ENCODE measurements around the gene NUDT17. TPM values are rescaled to one million over a fixed set of nuclear protein-coding genes. Genes with fewer than 3 reads are reported as not detected.
"Not testable (repeated sequence)": the region's sequence is repeated elsewhere in the genome, so short reads cannot be mapped to it uniquely, and the experiment has no call there.

The NUDT17 gene
- total RNA-seq, 4 donors from 2014 or later: 1.9 to 2.3 (median 2.0) TPM; not detected in 1

- Histone ChIP-seq H3K27me3 (no peaks in the 10 kb centered on the region), H3K9me3 (no peaks in the 10 kb centered on the region), H3K27ac (no peak overlapping the region), H3K4me3 (no peak overlapping the region), H3K36me3 (no peaks in the 10 kb centered on the region), H3K4me1 (peaks cover 0 to 10% (median 0%) of the 10 kb centered on the region in 4 donors)
- TF ChIP-seq CTCF (IDR thresholded peaks at IDR 0.05): no peak
- no peak for TF ChIP-seq POLR2A (IDR thresholded peaks at IDR 0.05)
- no peak for DNase-seq
These were observed 39.0 kb upstream of the NUDT17 start for GRCh38 chr1:145806408-145806807.

- Histone ChIP-seq H3K9me3 (no peaks in the 10 kb centered on the region), H3K27me3 (no peaks in the 10 kb centered on the region), H3K4me3 (no peak overlapping the region), H3K27ac (no peak overlapping the region), H3K4me1 (peaks cover 0 to 10% (median 0%) of the 10 kb centered on the region in 4 donors), H3K36me3 (no peaks in the 10 kb centered on the region)
- TF ChIP-seq POLR2A (IDR thresholded peaks at IDR 0.05) (no peak), CTCF (IDR thresholded peaks at IDR 0.05) (no peak)
- DNase-seq: no peak
These were observed 38.6 kb upstream of the NUDT17 start for GRCh38 chr1:145806844-145807243.

GRCh38 chr1:145812977-145813810 is 32.2 kb upstream of the NUDT17 start:
- not testable (repeated sequence) for H3K9me3 ChIP-seq, H3K27ac ChIP-seq, DNase-seq, H3K4me3 ChIP-seq, H3K27me3 ChIP-seq, H3K4me1 ChIP-seq, H3K36me3 ChIP-seq

- H3K4me3 ChIP-seq, H3K4me1 ChIP-seq, H3K9me3 ChIP-seq, DNase-seq, H3K27me3 ChIP-seq, H3K36me3 ChIP-seq, H3K27ac ChIP-seq: not testable (repeated sequence)
These were observed 27.3 kb upstream of the NUDT17 start for GRCh38 chr1:145818095-145818494.

- H3K4me3 ChIP-seq, H3K9me3 ChIP-seq, DNase-seq, H3K27me3 ChIP-seq, H3K27ac ChIP-seq: not testable (repeated sequence)
- peaks cover 0 to 11% (median 0%) of the 10 kb centered on the region in 4 donors for H3K4me1 ChIP-seq
- peaks cover 0 to 18% (median 0%) of the 10 kb centered on the region in 3 donors for H3K36me3 ChIP-seq
These were observed 22.6 kb upstream of the NUDT17 start for GRCh38 chr1:145822779-145823331.

GRCh38 chr1:145823565-145824498 is 21.6 kb upstream of the NUDT17 start, which contains the start of the genes POLR3C and RNF115:
Gene POLR3C, plus strand, starts transcription at chr1:145824200. Its CDS starts 1,577 bp downstream, at chr1:145825777.
Gene RNF115, minus strand, starts transcription at chr1:145824095. Its CDS starts 222 bp downstream, at chr1:145823873.
- peak; percentile 89 to 96 (median 93) for DNase-seq
- H3K4me3 ChIP-seq: peak within 1 kb of the TSS; percentile 79 to 99 (median 83)
- H3K27ac ChIP-seq: peak within 1 kb of the TSS; percentile 78 to 95 (median 88)
- peaks cover 0 to 27% (median 0%) of the 10 kb centered on the region in 3 donors for H3K36me3 ChIP-seq
- H3K4me1 ChIP-seq: peaks cover 0 to 11% (median 0%) of the 10 kb centered on the region in 4 donors
- no peaks in the 10 kb centered on the region for H3K27me3 ChIP-seq
- no peaks in the 10 kb centered on the region for H3K9me3 ChIP-seq
- peak; percentile 73 to 74 for TF ChIP-seq POLR2A (IDR thresholded peaks at IDR 0.05)
- no peak for TF ChIP-seq CTCF (IDR thresholded peaks at IDR 0.05)
